HG02840 (cell line): Measurements from ENCODE around the gene KRTAP4-6.
"Not testable (repeated sequence)": the region's sequence is repeated elsewhere in the genome, so short reads cannot be mapped to it uniquely, and the experiment has no call there.

Experiments
- ATAC-seq: cut with Tn5 transposase; IDR thresholded peaks from one replicate; pipeline ENCODE4 v1.9.1; 2021; ENCODE audit warnings: mild to moderate bottlenecking, moderate library complexity, moderate number of reproducible peaks; ENCODE audit not compliant: unreplicated experiment, low FRiP score

Gene KRTAP4-6

DNA sequence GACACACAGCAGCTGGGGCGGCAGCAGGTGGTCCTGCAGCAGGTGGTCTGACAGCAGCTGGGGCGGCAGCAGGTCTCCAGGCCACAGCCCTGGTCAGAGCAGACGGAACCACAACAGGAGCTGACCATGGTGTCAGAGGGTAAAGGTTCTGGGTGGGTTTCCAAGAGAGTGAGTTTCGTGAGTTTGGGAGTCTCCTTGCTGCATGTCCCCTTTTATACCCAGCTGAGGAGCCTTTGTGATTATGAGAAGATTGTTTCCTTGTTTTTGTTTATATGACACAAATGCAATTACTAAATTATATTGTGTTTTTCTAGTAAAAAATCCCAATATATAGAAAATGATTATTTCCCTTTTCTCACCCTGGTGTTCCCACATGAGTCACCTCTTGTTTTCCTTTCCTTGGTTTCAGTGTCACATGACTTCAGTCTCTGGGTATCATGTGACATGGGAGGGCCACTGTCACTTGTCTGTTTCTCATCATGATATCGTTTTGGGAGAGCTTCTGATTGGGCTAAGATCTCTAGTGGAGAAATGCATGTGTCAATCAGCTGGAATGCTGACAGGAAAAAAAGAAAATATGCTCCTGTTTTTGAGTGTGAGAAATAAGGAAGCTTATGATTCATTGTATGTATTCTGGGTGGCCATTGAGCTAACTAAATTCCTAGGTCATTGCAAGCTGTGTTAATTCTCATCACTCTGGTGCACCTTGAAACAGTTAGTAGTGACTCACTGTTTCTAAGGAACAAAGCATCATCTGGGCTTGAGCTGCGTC, at the start of gene KRTAP4-6:
TSS of gene KRTAP4-6 (minus strand) at position 185 of the 772 bp plus-strand sequence. CDS start at position 128, 57 bp downstream.
- no peak for ATAC-seq

DNA sequence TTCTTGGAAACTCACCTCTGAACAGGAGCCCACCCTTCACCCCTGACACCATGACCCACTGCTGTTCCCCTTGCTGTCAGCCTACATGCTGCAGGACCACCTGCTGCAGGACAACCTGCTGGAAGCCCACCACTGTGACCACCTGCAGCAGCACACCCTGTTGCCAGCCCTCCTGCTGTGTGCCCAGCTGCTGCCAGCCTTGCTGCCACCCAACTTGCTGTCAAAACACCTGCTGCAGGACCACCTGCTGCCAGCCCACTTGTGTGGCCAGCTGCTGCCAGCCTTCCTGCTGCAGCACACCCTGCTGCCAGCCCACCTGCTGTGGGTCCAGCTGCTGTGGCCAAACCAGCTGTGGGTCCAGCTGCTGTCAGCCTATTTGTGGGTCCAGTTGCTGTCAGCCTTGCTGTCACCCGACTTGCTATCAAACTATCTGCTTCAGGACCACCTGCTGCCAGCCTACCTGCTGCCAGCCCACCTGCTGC, 49.5 kb upstream of the KRTAP4-6 start, which contains the start of gene KRTAP9-1:
TSS of gene KRTAP9-1 (plus strand) at position 51 of the 482 bp plus-strand sequence. CDS start at position 51, 0 bp downstream.
- not testable (repeated sequence) for ATAC-seq

DNA sequence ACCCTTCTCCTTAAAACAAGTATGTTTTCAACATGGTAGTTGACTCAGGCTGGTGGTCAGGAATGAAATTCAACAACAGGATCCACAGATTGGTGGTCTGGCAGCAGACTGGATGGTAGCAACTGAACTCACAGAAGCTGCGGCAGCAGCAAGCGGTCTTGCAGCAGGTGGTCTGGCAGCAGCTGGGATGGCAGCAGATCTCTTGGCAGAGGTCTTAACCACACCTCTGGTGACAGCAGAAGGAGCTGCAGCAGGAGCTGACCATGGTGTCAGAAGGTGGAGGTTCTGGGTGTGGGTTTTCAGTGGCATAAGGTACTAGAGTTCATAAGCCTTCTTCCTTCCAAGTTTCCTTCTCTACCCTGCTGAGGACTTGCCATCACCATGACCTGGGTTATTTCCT, 46.5 kb upstream of the KRTAP4-6 start:
- no peak for ATAC-seq

- no peak for ATAC-seq
These were observed 44.7 kb upstream of the KRTAP4-6 start for GRCh38 chr17:41185001-41185400.

DNA sequence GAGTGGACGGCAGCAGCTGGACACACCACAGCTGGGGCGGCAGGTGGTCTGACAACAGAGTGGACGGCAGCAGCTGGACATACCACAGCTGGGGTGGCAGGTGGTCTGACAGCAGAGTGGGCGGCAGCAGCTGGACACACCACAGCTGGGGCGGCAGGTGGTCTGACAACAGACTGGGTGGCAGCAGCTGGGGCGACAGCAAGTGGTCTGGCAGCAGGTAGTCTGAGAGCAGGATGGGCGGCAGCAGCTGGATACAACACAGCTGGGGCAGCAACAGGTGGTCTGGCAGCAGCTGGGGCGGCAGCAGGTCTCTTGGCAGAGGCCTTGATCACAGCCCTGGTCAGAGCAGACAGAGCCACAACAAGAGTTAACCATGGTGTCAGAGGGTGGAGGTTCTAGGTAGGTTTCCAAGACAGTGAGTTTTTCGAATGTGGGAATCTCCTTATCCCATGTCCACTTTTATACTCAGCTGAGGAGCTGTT, 44.2 kb upstream of the KRTAP4-6 start, which contains the start of gene KRTAP4-1:
TSS of gene KRTAP4-1 (minus strand) at position 432 of the 482 bp plus-strand sequence. CDS start at position 375, 57 bp downstream.
- ATAC-seq, result no peak

- no peak for ATAC-seq
These were observed 38.7 kb upstream of the KRTAP4-6 start for GRCh38 chr17:41178843-41179616.

DNA sequence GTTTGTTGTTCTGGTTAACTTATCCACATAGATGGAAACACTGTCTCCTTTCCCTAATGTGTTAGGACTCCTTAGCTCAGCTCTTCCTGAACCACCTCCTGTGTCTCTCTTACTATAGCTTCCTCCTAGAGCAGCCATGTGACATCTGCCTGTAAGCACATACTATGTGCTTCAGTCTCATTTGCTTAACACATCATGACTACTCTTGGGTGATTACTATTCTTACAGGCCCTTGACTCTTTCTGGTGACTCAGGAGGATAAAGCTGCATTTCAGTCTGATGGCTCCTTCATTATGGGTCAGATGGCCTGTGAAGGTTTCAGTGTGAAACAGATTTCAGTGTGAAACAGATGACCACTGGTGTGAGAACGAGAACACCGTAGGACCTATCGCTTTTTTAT, 38.0 kb upstream of the KRTAP4-6 start:
- ATAC-seq, result no peak

DNA sequence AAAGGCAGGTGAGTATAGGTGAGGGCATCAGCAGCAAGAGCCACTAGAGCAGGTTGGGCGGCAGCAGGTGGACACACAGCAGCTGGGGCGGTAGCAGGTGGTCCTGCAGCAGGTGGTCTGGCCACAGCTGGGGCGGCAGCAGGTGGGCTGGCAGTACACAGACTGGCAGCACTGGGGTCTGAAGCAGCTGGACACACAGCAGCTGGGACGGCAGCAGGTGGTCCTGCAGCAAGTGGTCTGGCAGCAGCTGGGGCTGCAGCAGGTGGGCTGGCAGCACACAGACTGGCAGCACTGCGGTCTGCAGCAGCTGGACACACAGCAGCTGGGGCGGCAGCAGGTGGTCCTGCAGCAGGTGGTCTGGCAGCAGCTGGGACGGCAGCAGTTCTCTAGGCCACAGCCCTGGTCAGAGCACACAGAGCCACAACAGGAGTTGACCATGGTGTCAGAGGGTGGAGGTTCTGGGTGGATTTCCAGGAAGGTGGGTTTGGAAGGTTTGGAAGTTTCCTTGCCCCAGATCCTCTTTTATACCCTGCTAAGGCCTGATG, 37.5 kb upstream of the KRTAP4-6 start, which contains the start of gene KRTAP4-2:
TSS of gene KRTAP4-2 (minus strand) at position 495 of the 545 bp plus-strand sequence. CDS start at position 438, 57 bp downstream.
- ATAC-seq, result no peak

DNA sequence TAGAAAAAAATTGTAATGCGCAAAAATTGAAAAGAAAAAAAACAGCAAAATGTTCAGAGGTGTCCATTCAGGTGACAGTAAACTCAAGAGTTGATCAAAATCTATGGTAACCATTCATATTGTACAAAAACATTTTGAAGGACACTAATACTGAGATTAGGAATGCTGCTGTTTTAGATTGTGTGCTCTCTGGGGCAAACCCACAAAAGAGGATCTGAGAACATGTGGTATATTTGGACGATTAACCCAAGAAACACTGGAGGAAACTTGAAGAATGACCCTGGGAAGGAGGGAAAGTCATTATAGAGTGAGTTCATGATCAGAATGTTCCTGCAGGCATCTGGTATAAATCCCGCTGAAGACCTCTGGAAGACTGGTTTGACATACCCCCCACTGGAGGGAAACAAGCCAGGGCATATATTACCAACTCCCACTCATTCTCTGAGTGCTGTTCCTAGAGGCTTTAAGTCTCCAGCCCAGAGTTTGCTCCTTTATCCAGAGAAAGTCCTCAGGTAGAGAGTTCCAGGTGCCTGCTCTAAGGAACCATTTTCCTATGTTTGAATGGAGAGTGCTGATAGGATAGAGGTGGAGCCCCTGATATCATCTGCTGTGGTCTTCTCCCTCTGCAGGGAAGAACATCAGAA, 36.5 kb upstream of the KRTAP4-6 start:
- ATAC-seq, result no peak

DNA sequence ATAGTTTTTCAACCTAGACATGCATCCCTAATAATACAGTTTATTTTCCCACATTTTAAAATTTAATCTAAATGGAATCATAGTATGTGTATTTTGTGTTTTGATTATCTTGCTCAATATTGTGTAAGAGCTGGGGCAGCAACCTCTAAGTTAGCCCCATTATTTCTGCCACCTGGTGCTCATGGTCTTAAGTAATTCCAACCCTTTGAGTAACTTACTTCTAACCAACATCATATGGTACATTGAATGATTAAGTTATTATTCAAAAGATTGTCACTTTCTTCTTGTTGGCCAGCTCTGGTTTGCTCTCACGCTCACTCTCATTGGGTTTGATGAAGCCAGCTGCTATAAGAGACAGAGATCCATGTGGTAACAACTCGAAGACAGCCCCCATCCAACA, 31.5 kb upstream of the KRTAP4-6 start:
- no peak for ATAC-seq

GRCh38 chr17:41168121-41168520, 27.8 kb upstream of the KRTAP4-6 start, which contains the start of gene KRTAP4-3:
KRTAP4-3 (minus strand) TSS chr17:41168221; CDS start chr17:41168172, 49 bp downstream.
- no peak for ATAC-seq

GRCh38 chr17:41167561-41167960, 27.2 kb upstream of the KRTAP4-6 start:
- no peak for ATAC-seq

- ATAC-seq, result no peak
These were observed 23.5 kb upstream of the KRTAP4-6 start for GRCh38 chr17:41163828-41164227.

GRCh38 chr17:41160648-41161047, 20.3 kb upstream of the KRTAP4-6 start, which contains the start of gene KRTAP4-4:
KRTAP4-4 (minus strand) TSS chr17:41160748; CDS start chr17:41160691, 57 bp downstream.
- no peak for ATAC-seq

DNA sequence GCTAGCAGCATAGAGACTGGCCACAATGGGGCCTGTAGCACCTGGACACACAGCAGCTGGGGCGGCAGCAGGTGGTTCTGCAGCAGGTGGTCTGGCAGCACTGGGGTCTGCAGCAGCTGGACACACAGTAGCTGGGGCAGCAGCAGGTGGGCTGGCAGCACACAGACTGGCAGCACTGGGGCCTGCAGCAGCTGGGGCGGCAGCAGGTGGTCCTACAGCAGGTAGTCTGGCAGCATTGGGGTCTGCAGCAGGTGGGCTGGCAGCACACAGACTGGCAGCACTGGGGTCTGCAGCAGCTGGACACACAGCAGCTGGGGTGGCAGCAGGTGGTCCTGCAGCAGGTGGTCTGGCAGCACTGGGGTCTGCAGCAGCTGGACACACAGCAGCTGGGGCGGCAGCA, 19.8 kb upstream of the KRTAP4-6 start:
- ATAC-seq, result not testable (repeated sequence)

- no peak for ATAC-seq
These were observed 13.5 kb upstream of the KRTAP4-6 start for GRCh38 chr17:41153856-41154255.

DNA sequence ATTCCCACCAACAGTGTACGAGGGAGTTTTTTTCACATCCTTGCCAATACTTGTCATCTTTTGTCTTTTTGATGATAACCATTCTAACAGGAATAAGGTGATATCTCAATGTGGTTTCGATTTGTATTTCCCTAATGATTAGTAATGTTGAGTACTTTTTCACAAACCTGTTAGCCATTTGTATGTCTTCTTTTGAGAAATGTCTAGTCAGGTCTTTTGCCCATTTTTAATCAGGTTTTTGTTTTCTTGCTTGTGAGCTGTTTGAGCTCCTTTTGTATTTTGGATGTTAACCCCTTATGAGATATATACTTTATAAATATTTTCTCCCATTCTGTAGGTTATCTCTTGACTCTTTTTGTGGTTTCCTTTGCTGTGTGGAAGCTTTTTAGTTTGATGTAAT, 11.2 kb upstream of the KRTAP4-6 start:
- no peak for ATAC-seq

DNA sequence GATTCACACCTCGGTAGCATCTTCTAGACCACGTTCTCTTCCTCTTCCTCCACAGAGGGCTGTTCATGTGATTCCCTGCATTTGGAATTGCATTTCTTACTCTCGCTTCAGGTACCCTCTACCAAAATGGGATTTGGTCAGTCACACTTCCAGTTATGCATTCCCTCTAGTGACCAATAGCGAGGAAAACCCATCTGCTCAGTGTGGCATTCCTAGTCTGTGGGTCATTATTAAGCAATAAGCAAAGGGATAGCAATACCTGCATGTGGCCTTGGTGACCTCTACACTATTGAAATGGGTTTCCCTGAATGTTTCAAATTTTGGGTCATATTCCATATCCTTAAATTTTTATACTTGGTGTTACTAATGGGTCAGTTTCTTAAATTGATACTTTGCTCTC, 9.7 kb upstream of the KRTAP4-6 start:
- no peak for ATAC-seq

GRCh38 chr17:41149652-41149985, 9.3 kb upstream of the KRTAP4-6 start, which contains the start of gene KRTAP4-5:
KRTAP4-5 (minus strand) TSS chr17:41149825; CDS start chr17:41149767, 58 bp downstream.
- ATAC-seq, result no peak
